Left kidney (tissue), 8 donors: Measurements from ENCODE around the gene RBBP7. TPM values are rescaled to one million over a fixed set of nuclear protein-coding genes. Genes with fewer than 3 reads are reported as not detected.

Experiments used
- DNase-seq: peaks from one replicate; pipeline ENCODE4 v3.0.0-alpha.2; 2013
- long read RNA-seq, 8 donors: transcript quantifications; one replicate each; lab custom pipeline, GENCODE V29; 2026
- polyA plus RNA-seq: library from polyadenylated mRNA; unstranded; fragments of 120-200 nt; gene quantifications from one replicate; pipeline ENCODE4 v1.2.1, GENCODE V29; 2013; ENCODE audit not compliant: insufficient read length

RBBP7 gene
- 265 TPM for polyA plus RNA-seq
- long read RNA-seq, donor 1, transcript RBBP7-203 (12 exons, 2,333 nt) = major isoform, 51 of 74 reads
- long read RNA-seq, donor 1, partial matches to known transcripts = 18 of 74 reads
- long read RNA-seq, donor 1, other reads (novel, unspliced or antisense) = 0 of 74 reads
- long read RNA-seq, donor 2, transcript RBBP7-203 (12 exons, 2,333 nt) = major isoform, 36 of 60 reads
- long read RNA-seq, donor 2, partial matches to known transcripts = 19 of 60 reads
- long read RNA-seq, donor 2, other reads (novel, unspliced or antisense) = 0 of 60 reads
- long read RNA-seq, donor 3, transcript RBBP7-203 (12 exons, 2,333 nt) = major isoform, 37 of 70 reads
- long read RNA-seq, donor 3, transcript RBBP7-201 (4 exons, 858 nt) = minor isoform, 6 of 70 reads
- long read RNA-seq, donor 3, partial matches to known transcripts = 26 of 70 reads
- long read RNA-seq, donor 3, other reads (novel, unspliced or antisense) = 0 of 70 reads
- long read RNA-seq, donor 4, partial matches to known transcripts = 14 of 17 reads
- long read RNA-seq, donor 4, other reads (novel, unspliced or antisense) = 0 of 17 reads
- long read RNA-seq, donor 5, transcript RBBP7-201 (4 exons, 858 nt) = minor isoform, 6 of 108 reads
- long read RNA-seq, donor 5, transcript RBBP7-203 (12 exons, 2,333 nt) = major isoform, 59 of 108 reads
- long read RNA-seq, donor 5, partial matches to known transcripts = 38 of 108 reads
- long read RNA-seq, donor 5, other reads (novel, unspliced or antisense) = 0 of 108 reads
- long read RNA-seq, donor 6, transcript RBBP7-203 (12 exons, 2,333 nt) = major isoform, 41 of 53 reads
- long read RNA-seq, donor 6, partial matches to known transcripts = 11 of 53 reads
- long read RNA-seq, donor 6, other reads (novel, unspliced or antisense) = 0 of 53 reads
- long read RNA-seq, donor 7, transcript RBBP7-203 (12 exons, 2,333 nt) = major isoform, 66 of 95 reads
- long read RNA-seq, donor 7, partial matches to known transcripts = 24 of 95 reads
- long read RNA-seq, donor 7, other reads (novel, unspliced or antisense) = 0 of 95 reads
- long read RNA-seq, donor 8, transcript RBBP7-203 (12 exons, 2,333 nt) = major isoform, 14 of 21 reads
- long read RNA-seq, donor 8, partial matches to known transcripts = 6 of 21 reads
- long read RNA-seq, donor 8, other reads (novel, unspliced or antisense) = 0 of 21 reads

DNA sequence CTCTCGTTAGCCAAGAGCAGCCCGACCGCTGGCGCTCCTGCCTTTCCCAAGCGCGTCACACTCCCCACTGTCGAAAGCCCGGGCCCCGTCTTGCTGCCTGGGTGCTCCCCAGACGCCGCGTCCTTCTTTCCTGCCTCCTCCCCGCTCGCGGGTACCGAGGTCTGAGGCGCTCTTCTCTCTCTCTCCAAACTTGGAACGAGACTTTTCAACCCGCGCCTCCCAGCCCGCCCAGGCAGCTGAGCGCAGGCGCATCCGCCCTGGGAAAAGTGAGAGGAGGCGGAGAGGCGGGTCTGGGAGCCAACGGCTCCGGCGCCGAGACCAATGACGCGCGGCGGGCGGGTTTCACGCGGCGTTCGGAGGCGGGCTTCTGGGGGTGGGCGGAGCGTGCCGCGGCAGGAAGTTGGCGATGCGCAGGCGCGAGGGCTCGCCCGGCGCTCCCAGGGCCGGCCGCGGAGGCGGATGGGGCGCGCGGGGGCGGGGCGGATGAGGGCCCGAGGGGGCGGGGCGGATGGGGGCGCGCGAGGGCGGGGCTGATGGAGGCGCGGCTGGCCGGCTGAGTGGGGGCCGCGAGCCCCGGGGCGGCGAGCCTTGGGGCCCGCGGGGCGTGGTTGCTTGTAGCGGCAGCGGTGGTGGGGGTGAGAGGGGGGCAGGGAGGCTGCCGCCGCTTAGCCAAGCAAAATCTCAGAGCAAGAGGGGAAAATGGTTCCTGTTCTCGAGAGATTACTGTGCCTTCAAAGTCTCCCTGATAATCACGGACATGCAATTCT, at the start of gene RBBP7:
Gene RBBP7, minus strand, starts transcription at position 268 of the 767 bp plus-strand sequence. CDS start 309 bp downstream, outside the sequence.
- peak; percentile 91 for DNase-seq

DNA sequence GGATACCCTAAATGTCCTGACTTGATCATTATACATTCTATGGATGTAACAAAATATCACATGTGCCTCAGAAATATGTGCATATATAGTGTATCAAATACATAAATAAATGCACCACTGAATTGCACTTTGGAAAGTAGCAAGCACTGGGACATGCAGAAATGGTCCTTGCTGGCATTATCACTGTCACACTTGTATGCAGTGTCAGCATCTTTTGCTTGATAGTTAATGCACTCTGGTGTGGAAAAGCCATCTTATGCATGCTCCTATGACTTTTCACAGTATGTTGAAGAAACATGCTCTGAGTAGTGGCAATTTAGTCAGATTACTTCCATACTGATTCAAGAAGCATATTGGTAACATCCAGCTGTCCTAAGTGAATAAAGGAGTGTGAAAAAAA, 48.8 kb upstream of the RBBP7 start:
- DNase-seq = no peak

DNA sequence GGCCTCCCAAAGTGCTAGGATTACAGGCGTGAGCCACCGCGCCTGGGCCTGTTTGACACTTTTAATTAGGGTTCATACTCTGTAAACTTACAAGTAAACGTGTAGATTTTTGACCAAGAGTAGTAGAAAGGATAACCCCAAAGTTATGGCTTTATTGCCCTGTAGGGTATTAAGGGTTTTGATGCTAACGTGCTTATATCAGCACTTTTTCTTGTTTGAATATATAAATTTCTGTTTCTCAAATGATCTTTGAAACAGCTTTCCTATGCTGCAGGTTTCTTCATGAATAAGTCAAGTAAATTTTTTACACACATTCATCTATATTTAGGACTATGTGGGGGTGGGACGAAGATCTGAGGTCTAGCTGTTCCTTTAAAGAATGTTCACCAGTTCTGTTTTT, 47.0 kb upstream of the RBBP7 start:
- DNase-seq = no peak

DNA sequence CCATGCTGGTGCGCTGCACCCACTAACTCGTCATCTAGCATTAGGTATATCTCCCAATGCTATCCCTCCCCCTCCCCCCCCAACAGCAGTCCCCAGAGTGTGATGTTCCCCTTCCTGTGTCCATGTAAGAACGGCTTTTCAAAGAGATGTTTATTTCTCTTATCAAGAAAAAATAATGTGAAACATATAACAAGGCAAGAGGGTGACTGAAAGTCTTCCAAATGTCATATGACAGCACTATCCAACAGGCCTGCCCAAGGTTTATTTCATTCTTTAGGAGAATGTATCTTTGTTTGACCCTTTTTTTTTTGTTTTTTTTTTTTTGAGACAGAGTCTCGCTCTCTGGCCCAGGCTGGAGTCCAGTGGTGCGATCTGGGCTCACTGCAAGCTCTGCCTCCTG, 46.4 kb upstream of the RBBP7 start:
- DNase-seq = no peak

DNA sequence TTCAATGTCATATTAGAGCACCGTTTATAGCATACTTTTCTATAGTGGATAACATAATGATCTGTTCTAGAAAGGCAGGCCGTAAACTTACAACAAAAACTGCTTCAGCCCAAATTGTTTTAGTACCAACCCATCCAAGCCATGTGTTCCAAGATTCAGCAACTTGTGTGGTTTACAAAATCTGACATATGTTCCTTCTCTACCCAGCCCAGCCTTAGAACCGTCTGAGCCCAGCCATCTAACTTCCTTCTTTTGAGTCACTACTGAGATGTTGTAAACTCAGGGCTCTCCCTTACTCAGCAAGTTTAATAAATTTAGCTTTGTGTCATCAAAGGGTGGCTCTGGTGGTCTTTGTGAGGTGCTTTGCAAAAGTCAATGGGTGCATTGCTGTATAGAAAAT, 43.9 kb upstream of the RBBP7 start:
- no peak for DNase-seq

DNA sequence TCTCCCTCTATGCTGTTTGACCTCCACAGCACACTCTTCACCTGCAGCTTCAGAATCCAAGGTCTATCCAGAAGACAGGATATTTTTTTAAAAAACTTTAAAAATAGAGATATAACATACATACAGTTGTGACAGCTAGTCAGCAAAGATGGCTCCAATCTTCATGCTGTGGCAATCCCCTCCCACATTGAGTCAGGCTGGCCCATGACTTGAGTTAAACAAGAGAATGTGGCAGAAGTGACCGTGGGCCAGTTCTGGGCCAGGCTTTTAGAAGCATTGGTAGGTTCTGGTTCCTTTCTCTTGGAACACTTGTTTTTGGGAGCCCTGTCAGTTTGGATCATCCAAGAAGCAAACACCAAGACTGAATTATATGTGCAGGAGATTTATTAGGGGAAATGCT, 40.2 kb upstream of the RBBP7 start:
- DNase-seq = no peak

DNA sequence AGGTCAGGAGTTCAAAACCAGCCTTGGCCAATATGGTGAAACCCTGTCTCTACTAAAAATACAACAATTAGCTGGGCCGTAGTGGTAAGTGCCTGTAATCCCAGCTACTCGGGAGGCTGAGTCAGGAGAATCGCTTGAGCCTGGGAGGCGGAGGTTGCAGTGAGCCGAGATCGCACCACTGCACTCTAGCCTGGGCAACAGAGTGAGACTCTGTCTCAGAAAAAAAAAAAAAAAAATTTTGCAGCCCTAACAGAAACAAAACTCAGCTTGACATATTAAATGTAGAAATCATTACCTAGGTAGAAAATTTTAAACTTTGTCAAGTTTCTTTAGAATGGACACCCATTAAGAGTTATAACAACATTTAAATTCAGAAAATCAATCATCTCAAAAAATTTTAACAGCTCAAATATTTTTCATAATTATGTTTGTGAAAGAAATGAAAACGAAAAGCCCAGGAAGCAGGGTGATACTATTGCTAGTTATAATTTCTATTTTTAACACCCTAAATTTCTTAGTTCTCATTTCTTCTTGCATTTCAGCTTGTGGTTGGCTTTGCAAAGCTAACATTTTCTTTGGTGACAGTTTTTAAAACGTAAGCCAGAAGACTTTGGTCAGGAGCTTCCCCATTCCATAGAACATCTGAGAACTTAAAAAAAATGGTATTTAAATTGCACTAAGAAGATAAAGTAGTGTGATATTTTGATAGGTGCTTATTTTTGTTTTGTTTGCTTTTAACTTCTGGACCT, 33.3 kb upstream of the RBBP7 start:
- DNase-seq = no peak

DNA sequence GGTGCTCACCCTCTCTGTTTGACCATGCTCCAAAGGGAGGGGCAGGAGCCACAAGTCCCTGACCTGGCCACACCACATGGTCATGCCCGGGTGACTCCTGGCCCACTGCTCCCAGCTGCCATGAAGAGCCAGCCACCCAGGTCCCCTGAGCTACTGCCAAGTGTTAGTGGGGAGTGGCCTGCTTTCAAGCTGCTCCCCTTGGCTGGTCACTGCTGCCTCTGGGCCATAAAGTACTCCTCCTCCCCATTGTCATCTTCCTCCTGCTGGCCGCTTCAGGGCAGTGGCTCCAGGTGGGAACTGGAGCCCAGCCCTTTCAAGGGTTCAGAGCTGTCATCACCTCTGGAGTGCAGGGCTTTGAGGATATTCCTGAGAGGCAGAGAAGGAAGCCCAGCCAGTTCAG, 27.3 kb upstream of the RBBP7 start:
- DNase-seq = no peak

DNA sequence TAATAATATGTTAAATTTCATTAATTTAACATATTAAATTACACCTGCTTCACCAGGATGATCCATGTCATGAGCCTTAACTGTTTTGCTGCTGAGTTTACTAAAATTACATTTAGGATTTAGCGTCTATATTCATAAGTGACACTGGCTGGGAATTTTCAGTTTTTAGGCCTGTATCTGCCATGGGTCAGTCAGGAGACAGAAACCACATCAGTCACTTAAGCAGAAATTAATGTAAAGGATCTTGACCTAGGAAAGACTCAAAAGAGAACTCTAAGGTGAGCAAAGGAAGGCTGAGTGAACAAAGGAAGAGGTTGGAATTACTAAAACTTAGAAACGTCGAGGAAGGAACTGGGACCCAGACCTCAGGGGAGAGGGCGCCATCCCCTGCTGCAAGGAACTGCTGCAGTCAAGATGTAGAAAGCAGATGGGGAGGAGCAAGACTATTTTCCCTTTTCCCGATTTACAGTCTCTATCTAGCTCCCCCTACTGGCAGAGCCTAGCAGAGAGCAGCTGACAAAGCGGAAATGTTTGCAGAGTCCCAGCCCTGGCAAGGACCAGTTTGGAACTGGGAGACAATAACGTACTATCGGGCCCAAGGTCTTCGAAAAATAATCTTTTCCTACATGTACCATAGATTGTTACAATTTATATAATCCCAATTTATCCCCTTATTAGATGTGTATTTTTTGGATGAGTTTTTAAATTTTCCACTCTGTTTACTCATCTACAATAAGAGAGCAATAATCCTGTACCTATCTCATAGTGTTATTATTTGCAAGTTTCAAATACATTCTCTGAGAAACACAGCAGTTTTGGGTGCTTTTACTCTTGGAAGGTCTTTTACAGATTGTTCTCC, 22.6 kb upstream of the RBBP7 start:
- peak; percentile 80 for DNase-seq

DNA sequence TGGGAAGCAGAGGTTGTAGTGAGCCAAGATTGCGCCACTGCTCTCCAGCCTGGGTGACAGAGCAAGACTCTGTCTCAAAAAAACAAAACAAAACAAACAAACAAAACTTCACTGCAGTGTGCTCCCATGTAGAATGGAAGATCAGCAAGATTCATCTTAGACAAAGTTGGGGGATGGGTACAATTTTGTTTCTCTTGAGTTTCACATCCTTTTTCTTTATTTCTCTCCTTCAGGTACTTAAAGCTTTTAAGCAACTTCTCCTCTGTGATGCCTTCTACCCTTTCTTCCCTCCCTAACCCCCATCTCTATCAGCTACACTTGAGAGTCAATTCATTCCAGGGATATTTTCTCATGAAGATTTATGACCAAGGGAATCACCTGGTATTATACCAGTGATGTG, 15.5 kb upstream of the RBBP7 start:
- DNase-seq = no peak

DNA sequence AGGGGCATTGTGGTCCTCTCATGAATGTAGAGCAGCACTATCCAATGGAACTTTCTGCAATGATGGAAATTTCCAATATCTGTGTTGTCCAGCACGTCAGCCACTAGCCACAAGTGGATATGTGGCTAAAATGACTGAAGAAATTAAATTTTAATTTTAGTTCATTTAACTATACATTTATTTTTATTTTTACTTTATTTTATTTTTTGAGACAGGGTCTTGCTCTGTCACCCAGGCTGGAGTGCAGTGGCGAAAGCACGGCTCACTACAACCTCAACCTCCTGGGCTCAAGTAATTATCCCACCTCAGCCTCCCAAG, 13.3 kb upstream of the RBBP7 start:
- DNase-seq = no peak

DNA sequence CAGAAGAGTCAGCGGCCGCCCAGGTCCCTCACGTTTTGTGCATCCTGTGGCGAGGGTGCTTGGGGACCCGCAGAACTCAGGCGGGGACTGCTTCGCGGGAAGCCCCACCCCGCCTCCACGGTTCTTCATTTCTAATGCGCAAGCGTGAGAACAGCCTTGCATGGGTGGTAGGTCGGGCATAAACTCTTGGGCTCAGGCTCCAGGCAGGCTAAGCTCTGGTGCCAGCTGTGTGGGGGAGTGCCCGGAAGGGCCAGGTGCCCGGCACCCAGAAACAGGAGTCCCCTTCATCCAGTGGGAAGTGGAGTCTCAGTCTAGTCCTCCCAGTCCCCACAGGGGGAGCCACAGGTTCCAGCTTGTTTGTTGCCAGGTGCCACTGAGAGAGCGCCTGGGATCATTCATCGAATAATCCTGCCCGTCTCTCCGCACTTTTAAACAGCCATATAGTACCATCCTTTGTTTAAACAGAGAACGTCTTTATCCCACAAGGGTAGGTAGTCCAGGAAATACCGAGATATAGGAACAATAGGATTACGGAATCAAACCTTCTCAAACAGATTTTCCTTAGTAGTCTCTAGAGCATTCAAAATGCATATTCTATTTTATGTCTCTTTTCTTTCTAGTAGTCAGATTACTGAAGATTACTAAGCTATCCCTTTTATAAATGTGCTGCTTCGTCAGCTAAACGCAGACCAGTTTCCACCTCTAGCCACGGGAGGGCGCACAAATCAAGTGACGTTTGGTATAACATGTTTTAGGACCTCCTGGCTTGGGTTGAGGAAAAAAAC, 12.7 kb upstream of the RBBP7 start:
- DNase-seq = peak; percentile 75

DNA sequence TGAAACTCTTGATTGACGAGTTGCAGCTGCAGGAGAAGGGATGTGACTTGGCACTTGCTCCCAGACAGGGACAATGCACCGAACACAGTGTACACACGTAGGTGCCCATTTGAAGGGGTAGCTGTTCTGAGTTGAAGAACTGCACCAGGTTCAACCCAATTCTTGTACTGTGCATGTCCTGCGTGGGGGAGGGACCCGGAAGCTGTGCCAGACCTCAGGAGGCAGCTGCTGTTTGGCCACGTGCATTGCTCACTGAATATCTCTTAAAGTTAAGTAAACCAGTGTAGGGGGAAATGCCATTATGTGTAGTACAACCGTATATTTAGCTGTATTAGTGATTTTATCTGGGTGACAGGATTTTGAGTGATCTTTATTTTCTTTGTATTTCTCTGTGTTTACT, 12.0 kb upstream of the RBBP7 start:
- peak; percentile 5 for DNase-seq

DNA sequence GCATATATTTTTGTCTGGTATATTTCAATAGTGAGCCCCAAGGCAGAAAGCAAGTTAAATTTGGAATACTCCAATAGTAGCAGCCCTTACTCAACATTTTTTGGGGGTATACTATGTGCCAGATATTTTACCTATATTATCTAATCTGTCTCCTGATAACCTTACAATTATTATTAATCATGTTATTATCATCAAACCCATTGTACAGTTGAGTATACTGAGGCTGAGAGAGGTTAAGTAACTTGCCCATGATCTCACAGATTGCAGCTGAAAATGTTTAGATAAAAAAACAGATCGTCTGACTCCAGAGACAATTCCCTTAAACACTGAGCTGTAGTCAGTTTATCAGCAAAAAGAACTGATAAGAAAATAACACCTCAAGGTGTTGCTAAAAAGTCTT, 6.5 kb upstream of the RBBP7 start:
- DNase-seq = no peak

DNA sequence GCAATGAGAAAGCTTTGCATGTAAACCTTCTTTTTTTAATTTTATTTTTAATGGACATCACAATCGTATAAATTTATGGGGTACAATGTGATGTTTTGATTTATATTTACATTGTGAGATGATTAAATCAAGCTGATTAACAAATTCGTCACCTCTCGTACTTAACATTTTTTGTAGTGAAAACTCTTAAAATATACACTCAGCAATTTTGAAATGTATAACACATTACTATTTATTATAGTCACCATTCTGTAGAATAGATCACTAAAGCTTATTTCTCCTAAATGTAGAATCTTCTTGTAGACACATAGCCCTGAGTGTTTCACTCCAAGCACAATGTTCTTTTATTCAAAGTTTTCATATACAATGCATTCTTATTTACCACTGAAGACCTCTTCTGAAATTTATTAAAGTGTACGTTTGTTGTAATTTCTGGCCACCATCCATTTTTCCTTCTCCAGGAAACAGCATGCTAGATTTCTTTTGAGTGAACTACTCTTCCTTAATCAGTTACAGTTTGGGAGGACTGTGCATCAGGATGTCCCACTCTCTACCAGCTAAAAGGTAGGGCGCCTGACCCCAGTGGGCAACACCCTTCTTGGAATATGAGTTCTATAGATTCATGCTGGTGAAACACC, 4.4 kb upstream of the RBBP7 start:
- DNase-seq = no peak

DNA sequence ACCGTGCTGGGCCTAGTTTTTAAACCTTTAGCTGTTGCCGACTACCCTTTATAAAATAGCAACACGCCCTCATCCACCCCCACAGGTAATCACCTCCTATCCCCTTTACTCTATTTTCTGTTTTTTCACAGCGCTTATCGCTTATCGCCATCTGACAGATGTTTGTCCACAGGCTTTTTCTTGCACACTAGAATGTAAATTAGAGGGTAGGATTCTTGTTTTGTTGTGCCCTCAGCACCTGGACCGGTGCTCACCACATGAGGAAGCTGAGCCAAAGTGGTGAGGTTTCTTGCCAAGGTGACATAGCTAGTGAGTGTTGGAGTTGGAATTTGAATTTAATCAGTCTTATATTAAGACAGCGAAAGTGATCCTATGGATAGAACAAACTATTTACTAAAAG, 2.9 kb upstream of the RBBP7 start:
- DNase-seq = no peak

DNA sequence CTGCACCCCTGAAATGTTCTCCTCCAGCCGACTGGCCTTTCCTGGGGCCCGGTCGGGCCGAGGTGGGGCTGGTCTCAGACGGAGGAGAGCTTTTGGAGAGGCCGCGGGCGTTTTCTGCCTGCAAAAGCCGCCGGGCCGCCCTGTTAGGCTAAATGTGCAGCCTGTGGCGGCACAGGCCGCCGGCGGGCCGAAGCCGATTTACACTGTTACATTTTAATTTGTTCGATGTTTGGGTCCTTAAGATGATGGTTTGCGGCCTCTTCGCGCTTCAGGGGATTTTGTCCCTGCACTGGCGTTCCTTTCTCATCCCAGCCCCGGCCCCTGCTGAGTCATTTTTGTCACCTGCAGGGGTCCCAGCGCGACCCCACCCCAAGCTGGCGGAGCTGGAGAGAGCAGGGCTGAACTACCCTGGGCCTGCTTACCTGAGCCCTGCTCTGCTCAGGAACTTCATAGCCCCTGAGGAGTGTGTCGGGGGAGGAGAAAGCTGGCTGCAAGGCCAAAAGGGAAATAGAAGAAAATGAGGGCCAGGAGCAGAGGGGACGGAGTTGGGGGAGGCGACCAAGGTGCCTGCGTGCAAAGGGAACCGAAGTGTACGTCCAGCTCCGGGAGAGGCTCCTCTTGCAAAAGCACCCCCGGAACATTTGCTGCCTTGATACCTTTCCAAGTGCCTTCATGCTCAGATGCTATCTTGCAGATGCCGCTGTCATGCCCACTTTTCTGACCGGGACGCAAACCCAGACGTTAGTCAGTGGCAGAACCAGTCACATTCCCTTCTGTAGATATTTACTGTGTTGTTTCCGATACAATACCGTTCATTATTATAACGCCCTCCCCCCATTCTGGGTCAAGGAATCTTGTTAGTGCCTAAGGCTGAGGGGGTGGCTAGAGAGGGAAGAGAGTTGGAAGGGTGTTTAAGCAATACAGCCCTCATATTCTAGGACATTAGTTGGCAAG, 977 bp upstream of the RBBP7 start:
- peak; percentile 14 for DNase-seq
